Measurements from ENCODE around the gene PLOD1.
"Not testable (repeated sequence)": the region's sequence is repeated elsewhere in the genome, so short reads cannot be mapped to it uniquely, and the experiment has no call there.

Gene PLOD1

GRCh38 chr1:11913291-11913690 is 21.2 kb upstream of the PLOD1 start:
- no peak for DNase-seq

DNA sequence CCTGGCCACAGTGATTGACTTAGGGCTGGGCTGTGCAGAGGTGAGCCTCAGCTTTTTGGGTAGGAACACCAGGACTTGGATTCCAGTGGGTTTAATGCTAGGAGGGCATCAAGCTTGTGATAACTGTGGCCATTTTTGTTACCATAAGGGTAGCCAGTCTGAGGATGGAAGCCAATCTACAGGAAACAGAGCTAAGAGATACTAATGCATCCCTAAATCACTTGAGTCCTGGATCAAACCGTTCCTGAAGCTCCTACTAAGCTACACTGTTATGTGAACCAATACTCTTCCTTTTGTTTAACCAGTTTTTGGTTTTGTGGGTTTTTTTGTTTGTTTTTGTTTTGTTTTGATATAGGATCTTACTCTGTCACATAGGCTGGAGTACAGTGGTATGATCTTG is 20.5 kb upstream of the PLOD1 start:
- DNase-seq, result no peak

DNA sequence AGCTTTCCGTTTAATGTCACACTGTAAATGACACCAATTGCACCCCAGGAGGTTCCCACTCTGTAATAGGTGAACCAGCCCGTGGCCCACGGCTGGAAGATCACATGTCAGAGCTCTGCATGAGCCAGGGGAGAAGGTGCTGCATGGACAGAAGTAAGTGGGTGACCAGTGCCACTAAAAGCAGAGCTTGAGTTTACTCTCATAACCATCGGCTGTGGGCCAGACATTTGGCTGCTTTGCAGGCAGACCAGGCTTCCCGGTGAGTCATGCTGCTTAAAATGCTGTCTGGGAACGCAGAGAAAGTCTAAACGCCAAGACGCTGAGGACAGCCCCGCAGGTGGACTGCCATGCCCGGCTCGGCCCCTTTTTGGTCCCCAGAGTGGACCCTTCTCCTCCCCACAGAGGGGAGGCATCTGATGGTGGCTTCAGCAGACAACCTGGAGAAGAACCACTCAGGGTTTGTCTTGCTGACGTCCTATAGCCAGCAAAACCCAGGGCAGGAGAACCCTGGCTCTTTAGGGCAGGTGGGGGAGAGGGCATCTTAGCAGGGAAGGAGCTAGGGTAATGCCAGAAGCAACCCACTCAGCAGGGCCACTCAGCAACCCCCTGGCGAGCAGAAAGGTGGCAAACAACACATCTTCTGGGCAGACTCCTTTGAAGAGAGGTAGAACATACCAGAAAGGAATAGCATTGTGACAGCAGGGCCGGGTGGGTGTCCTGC is 15.6 kb upstream of the PLOD1 start:
- peak; percentile 48 for DNase-seq

DNA sequence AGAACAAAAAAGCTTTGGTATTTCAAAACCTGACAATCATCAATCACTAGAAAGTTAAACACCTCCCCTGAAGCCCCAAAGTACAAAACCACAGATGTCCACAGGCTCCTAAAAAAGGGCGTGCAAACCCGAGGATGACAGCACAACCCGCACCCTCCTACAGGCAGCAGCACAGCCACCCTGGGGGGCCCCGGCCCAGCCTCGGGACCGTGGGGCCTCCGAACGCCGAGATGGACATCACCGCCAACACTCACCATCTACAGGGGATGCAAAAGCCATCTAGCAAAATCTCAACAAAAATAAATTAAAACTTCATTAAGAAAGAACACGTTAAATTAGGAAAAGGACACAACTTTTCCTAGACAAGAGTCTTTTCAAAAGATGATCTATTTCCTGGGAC is 14.9 kb upstream of the PLOD1 start:
- no peak for DNase-seq

DNA sequence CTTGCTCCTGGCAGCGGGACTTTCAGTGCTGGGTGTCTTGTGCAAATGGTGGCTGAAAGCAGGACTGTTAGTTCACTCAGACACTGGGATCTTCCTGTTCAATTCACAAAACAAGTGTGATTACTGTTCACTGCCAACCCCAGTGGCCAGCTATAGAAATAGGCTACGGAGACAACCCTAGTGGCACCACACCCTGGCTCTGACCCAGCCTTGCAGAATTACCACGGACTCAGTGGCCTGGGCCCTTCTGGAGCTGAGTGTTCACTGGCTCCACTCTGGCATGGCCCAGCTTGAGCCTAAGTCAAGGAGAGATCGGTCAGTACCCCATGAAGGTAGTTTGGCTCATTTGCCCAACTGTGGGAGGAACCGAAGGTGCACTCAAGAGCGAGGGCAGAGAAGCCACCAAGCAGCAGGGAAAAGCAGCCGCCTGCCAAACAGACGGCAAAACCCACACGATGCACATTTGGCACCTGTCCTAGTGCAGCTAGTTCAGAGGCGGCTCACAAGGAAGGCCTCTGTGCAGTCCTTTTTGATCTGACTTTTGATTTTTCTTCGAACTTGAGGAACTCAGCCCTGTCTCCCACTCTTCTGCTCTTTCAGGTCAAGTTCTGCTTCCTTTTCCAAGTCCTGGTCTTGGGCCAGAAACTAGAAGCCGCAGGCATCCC is 14.1 kb upstream of the PLOD1 start:
- DNase-seq, result no peak

DNA sequence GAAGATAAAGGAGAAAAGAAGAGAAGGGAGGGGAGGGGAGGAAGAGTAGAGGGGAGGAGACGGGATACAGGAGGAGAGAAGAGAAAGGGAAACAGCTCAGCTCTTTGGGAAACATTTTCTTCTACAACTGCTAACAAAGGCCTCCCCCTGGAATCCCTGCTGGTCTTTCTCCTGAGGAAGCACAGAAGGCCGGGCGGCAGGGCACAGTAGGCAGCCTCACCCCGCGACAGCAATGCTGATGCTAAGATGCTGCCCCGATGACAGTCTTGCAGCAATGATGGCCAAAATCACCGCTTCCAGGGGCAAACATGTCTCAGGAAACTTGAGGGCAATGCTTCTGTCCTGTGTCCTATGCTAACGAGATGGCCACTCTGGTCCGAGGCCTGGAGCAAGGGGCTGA is 13.5 kb upstream of the PLOD1 start:
- no peak for DNase-seq

- no peak for DNase-seq
These were observed 11.3 kb upstream of the PLOD1 start for GRCh38 chr1:11923069-11923826.

DNA sequence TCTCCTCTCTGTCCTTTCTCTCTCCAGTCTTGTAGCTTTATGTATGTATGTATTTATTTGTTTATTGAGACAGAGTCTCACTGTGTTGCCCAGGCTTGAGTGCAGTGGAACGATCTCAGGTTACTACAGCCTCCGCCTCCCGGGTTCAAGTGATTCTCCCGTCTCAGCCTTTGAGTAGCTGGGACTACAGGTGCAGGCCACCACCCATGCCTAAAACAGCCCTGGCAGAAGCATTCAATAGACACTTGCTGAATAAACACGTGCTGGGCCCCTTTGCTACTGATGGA is 10.7 kb upstream of the PLOD1 start:
- no peak for DNase-seq

GRCh38 chr1:11924334-11925195 is 10.0 kb upstream of the PLOD1 start:
- no peak for DNase-seq

DNA sequence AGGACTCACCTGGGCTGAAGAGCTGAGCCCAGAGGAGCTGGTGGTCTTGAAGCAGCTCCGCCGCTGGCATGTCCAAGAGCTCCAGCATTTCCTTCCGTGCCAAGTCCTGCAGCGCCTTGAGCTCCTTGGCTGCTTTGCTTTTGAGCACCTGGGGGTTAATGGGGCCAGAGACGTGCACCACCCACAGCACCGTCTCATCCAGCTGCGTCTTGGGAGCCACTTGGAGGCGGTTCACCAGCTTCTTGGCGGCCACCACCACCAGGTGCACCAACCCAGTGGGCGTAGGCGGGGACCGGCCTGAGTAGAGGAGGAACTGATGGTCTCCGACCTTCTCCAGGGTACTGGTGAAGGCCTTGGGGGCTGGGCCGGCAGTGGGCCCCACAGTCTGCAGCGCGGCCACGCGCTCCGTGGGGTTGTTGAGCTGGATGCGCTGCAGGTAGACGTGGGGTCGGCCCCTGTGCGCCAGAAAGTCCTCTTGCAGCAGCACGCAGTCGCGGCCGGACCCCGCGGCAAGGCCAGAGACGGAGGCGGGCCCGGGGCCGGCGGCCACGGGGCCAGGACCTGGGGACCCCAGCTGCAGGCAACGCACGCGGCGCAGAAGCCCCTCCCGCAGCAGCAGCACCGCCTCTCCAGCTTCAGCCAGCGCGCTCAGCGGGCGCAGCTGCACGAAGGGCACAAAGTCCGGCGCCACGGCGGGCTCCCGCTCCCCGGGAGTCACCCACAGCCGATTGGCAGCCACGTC is 9.2 kb upstream of the PLOD1 start:
- DNase-seq, result not testable (repeated sequence)

DNA sequence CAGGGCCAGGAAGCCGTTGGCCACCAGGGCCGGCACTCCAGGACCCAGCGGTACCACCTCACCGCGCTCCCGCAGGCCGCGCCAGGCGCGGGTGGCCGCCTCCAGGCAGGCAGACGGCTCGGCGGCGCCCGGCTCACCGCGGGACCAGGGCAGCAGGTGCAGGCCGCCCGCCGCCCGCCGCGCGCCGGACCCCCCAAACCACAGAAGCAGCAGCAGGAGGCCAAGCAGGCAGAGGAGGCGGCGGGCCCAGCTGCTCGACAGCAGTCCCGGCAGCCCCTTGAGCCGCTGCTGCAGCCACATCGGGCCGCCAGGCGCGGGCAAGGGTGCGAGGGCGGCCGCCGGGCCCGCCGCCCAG is 8.6 kb upstream of the PLOD1 start:
- no peak for DNase-seq

DNA sequence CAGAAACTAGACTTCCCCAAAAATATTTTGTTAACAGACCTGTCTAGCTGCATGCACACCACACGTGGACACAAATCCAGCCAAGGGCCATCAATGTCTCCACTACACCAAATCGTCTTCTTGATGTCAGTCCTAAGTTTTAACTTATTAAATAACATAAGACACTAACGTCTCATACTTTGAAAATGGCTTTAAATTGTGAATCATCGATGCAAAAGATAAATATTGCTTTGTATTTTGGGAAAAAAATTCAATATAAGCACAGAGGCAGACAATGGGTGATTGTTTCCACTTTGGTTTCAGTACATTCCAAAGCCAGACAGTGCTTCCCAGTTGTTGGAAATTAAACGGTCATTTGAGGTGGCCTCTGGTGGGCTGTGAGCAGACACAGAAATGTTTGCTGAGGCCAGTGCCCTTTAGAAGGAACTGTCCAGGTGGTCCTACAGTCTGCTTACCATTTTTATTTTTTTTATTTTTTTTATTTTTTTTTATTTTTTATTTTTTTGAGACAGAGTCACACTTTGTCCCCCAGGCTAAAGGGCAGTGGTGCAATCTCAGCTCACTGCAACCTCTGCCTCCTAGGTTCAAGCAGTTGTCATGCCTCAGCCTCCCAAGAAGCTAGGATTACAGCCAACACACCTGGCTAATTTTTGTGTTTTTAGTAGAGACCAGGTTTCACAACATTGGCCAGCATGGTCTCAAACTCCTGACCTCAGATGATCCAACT is 6.5 kb upstream of the PLOD1 start:
- DNase-seq, result no peak

DNA sequence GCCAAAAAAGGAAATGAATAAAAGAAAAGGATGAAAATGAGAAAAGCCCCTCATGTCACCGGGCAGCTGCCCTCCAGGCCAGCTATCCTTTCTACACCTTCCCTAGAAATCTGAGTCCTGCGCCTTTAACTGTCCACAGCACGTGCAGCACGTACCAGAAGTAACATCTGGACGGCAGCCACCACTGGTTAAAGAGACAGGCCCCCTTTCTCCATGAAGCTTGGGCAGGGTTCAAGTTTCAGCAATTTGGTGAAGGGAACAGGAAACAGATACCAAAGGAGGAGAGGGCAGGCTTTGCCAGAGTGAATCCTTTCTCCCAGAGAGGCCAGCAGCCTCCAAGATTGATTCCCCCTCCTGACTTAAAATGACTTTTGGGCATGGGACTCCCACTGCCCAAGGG is 4.7 kb upstream of the PLOD1 start:
- peak; percentile 83 for DNase-seq

- DNase-seq, result peak; percentile 74
These were observed 3.7 kb upstream of the PLOD1 start for GRCh38 chr1:11930571-11931445.

DNA sequence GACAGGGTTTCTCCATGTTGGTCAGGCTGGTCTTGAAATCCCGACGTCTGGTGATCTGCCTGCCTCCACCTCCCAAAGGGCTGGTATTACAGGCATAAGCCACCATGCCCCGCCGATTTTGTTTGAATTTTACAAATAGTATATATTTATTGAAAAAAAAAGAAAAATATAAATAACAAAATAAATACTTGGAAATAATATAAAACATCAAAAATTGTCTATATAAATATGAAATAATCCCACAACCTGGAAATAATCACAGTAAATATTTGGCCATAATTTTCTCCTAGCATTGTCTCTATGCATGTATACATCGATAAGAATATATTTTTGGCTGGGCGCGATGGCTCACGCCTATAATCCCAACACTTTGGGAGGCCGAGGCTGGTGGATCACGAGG is 2.7 kb upstream of the PLOD1 start:
- no peak for DNase-seq

DNA sequence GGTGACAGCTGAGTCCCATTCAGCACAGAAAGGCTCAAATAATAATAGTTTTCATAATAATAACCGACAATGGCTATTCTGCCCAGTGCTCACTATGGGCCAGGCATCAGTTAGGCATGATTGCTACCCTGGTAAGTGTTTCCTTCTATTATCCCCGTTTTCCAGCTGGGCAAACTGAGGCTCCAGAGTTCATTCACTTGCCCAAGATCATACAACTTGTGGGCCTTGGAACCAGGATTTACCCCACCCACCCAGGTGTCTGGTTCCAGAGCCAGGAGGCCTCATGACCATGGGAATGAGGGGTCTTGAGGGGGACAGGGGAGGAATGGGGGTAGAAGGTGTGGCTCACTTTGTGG is 518 bp downstream of the PLOD1 start:
- DNase-seq, result no peak

- not testable (repeated sequence) for DNase-seq
These were observed 1.2 kb downstream of the PLOD1 start for GRCh38 chr1:11935733-11936132.

DNA sequence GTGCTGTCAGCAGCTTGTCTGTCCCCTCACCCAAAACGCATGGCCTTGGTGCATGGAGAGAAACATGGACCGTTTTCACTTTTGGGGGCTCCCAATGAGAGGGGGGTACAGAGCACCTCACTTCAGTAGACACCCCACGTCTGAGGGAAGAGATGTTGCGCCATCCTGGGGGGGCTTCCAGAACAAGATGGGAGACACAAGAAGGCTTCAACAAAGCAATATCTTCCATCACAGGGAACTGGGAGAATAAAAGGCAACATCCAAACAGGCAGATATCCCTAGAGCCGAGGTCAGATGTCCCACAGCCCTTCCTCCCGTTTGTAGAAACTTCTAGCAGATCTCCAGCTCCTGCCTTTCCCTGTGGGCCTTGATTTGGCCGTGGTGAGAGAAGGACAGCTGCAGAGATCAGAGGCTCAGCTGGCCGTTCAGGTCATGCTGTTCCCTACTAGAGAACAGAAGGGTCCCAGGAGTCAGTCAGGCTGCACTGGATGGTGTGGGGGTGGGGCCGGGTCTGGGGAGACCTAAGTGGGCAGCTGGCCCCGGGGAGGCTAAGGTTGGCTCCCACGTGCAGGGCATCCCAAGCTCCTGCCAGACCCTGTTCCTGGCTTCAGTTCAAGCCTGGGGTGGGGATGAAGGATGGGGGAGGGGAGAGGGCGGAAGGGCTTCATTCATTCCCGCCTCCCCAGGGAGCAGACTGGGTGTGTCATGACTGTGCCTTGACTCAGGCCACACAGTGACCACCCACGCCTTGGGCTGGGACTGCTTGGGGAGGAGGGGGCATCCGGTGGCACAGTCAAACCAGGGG is 4.4 kb downstream of the PLOD1 start:
- DNase-seq, result no peak

GRCh38 chr1:11939794-11940193 is 5.3 kb downstream of the PLOD1 start:
- DNase-seq, result not testable (repeated sequence)

DNA sequence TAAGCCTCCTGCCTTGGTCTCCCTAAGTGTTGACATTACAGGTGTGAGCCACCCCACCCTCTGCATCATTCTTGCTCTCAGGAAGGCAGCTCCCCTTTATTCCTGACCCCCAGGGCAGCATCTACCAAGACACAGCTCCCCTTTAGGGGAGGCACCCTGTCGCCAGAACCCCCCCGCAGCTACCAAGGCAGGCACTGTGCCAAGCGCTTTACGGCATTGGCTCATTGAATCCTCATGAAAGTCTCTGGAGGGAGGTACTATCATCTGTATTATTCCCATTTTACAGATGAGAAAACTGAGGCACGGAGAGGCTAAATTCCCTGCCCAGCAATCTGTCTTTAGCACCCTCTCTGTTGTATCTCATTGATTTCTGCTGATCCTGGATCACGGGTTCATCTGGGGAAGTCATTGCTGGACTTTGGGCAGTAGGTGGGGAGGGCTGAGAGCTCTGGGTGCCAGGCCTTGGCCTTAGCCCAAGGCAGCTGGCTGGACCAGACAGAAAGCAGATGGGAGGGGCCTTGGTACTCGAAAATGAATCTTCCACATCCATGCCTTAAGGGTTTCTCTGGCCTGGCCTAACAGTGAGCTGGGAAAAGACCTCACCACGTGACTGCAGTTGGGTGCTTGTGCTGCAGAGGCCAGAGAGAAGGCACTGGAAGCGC is 5.9 kb downstream of the PLOD1 start:
- no peak for DNase-seq
